ENCODE results near the gene RASSF7.

RASSF7 gene

DNA sequence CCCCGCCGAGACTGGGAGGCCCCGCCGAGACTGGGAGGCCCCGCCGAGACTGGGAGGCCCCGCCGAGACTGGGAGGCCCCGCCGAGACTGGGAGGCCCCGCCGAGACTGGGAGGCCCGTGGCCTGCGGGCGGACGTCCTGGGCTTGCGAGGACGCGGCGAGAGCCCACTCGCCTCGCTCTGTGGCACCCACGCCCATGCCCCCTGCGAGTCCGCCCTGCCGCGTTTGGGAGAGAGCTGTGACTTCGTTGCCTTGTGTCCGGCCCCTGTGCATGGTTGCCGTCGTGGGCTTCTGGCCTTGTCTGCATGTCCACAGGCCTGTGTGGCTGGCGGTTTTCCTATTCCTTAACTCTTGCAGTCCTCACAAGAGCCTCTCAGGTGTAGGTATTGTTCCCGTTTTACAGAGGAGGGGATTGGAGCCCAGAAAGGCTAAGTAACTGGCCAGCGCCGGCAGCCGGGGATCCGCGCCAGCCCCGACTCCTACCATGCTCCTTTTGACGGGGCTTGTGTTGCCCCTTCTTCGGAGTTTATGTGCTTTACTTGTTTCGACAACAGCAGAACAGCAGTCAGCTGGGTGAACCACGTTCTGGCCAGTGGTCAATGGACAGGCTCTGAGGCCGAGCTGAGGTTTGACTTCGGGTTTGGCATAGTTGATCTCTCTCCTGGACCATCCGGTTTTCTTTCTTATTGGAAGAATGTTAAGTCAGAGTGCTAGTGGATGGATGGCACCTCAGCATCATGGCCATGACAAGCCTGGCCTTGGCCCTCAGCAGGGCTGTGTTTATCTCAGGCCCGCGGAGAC, 16.2 kb downstream of the RASSF7 start:
- Mint-ChIP-seq H3K4me3 (peak overlapping the region; percentile 92), H3K27me3 (peaks cover 10% of the 10 kb centered on the region), H3K9me3 (no peaks in the 10 kb centered on the region), H3K27ac (peak overlapping the region; percentile 90), H3K36me3 (ENCODE audit: low read depth) (peaks cover 14% of the 10 kb centered on the region), H3K4me1 (peaks cover 46% of the 10 kb centered on the region)
- DNase-seq, result no peak
- ATAC-seq, result no peak

DNA sequence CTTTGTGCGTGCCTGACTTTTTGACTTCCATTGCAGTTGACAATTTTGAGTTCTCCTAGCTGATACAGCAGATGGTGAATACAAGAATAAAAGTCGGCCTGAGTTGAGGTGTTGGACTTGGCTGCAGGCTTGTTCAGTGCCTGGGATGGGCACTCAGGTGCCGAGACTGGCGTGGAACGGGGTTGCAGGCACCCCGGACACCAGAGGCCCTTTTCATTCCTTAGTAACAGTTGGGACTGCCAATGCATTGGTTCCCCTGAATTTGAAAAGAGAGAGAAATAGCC, 16.8 kb downstream of the RASSF7 start:
- Mint-ChIP-seq H3K4me1 (peaks cover 46% of the 10 kb centered on the region), H3K36me3 (ENCODE audit: low read depth) (peaks cover 14% of the 10 kb centered on the region), H3K9me3 (no peaks in the 10 kb centered on the region), H3K27ac (peak overlapping the region; percentile 90), H3K27me3 (peaks cover 10% of the 10 kb centered on the region), H3K4me3 (peak overlapping the region; percentile 92)
- ATAC-seq (no peak), DNase-seq (no peak)

DNA sequence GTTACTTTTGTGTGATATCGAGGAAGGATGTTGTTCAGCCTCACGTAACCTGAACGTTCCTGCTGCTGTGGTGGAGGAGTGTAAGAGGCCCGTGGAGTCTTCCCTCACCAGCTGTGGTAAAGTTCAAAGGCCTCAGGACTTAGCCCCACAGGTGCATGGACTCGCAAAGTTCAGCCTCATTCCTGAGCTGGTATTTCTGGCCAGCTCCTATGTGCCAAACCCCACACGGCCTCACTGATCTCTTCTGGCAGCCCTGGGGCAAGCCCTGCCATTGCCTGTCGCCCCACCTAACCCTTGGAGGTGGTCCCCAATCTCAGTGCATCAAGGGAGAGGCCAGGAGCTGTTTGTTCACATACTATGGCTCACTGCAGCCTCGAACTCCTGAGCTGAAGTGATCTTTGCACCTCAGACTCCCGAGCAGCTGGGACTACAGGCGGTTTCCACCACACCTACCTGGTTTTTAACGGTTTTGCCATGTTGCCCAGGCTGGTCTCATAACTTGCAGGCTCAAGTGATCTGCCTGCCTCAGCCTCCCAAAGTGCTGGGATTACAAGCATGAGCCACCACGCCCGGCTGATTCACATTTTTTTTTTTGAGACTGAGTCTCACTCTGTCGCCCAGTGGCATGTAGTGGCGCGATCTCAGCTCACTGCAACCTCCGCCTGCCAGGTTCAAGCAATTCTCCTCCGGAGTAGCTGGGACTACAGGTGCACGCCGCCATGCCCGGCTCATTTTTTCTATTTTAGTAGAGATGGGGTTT, 17.7 kb downstream of the RASSF7 start:
- ATAC-seq (no peak), DNase-seq (no peak)
- H3K27me3 Mint-ChIP-seq, result peaks cover 10% of the 10 kb centered on the region
- H3K4me3 Mint-ChIP-seq, result peak overlapping the region; percentile 92
- H3K27ac Mint-ChIP-seq, result no peak overlapping the region
- peaks cover 46% of the 10 kb centered on the region for H3K4me1 Mint-ChIP-seq
- H3K9me3 Mint-ChIP-seq, result no peaks in the 10 kb centered on the region
- H3K36me3 Mint-ChIP-seq (ENCODE audit: low read depth), result peaks cover 14% of the 10 kb centered on the region

DNA sequence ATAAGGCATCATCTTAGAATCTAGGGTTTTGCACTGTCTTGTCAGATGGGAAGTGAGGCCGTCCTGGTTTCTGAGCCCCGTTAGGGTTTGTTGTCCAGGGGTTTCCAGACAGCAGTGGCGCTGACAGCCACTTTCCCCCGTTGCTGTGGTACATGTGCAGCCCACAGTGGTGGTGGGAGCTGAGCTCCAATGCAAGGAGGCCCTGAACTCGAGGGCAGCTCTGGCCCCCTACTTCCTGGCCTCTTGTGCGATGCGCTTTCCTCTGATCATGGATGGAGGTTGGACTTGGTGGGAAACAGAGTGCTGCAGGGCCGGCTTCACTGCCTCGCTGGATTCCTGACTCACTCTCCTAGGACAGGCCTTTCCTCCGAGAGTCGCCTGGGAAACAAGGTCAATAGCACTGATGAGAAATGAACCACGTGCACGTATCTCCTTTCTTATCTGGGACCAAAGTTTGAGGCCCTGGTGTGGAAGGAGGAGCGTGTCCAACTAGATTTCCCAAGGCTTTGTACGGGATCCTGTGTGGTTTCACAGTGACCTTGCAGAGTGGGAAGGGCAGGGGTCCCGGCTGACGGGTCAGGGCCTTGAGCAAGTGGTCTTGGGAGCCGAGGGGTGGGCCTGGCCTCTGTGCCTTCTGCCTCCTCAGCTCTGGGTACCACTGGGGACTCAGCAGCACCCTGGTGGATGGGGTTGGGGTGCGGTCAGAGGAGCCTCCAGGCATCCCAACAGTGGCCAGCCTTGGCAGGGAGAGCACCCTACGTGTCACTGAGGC, 19.2 kb downstream of the RASSF7 start:
- H3K4me3 Mint-ChIP-seq, result no peak overlapping the region
- no peak for ATAC-seq
- no peak overlapping the region for H3K27ac Mint-ChIP-seq
- no peak for DNase-seq
- H3K27me3 Mint-ChIP-seq, result peaks cover 2% of the 10 kb centered on the region
- H3K36me3 Mint-ChIP-seq (ENCODE audit: low read depth), result peaks cover 20% of the 10 kb centered on the region
- H3K9me3 Mint-ChIP-seq, result no peaks in the 10 kb centered on the region
- H3K4me1 Mint-ChIP-seq, result peaks cover 38% of the 10 kb centered on the region

DNA sequence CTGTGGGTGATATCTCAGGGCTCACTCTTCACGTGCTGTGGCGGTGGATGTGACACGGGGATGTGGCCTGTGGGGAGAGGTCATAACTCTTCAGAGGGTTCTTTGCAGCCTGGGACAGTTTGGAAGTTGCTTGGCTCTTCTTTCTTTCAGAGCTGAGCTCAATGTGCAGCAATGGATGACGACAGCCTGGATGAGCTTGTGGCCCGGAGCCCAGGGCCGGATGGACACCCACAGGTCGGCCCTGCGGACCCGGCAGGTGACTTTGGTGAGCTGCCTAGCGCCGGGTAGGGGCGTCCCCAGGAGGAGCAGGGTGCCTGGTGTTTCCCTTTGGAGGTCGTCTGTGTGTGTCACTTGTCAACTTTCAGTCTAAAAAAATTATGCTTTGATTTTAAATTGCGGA, 20.6 kb downstream of the RASSF7 start:
- Mint-ChIP-seq H3K36me3 (ENCODE audit: low read depth) (peaks cover 24% of the 10 kb centered on the region), H3K27ac (no peak overlapping the region), H3K4me1 (peaks cover 40% of the 10 kb centered on the region), H3K9me3 (no peaks in the 10 kb centered on the region), H3K27me3 (no peaks in the 10 kb centered on the region), H3K4me3 (no peak overlapping the region)
- ATAC-seq (no peak), DNase-seq (no peak)

DNA sequence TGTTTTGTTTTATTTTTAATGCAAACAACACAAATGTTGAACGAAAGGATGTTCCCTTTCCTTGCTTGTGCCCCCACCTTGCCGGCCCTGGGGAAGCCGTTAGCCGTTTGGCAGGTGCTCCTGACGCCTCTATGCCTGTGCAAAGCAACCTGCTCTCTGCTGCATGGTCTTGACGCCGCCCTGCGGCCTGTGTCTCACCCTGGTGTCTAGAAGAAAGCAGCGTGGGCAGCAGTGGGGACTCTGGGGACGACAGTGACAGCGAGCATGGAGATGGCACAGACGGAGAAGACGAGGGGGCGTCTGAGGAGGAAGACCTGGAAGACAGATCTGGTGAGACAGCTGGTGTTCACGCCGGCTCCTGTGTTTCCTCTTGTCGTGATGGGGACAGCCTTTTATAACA, 21.0 kb downstream of the RASSF7 start:
- H3K36me3 Mint-ChIP-seq (ENCODE audit: low read depth), result peaks cover 25% of the 10 kb centered on the region
- ATAC-seq (no peak), DNase-seq (no peak)
- H3K27ac Mint-ChIP-seq, result no peak overlapping the region
- H3K27me3 Mint-ChIP-seq, result no peaks in the 10 kb centered on the region
- H3K4me3 Mint-ChIP-seq, result no peak overlapping the region
- no peaks in the 10 kb centered on the region for H3K9me3 Mint-ChIP-seq
- peaks cover 43% of the 10 kb centered on the region for H3K4me1 Mint-ChIP-seq

DNA sequence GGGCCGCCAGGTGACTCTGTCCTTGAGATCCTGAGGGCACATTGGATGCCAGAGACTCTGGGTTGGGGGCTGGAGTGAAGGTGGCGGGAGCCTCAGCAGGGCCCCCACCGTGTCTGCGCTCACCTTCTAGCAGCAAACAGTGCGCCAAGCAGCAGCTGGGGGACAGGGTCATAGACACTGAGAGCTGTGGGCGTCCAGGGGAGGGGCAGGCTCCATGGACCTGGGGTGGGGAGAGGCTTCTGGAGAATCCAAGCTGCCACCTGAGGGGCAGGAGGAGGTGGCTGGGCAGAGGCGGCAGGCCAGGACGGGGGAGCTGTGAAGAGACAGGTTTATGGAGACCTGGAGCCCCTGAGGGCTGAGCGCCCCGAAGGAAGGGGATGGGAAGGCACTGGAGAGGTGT, 23.5 kb downstream of the RASSF7 start:
- Mint-ChIP-seq H3K27ac (no peak overlapping the region), H3K9me3 (no peaks in the 10 kb centered on the region), H3K27me3 (no peaks in the 10 kb centered on the region), H3K4me1 (peaks cover 41% of the 10 kb centered on the region), H3K36me3 (ENCODE audit: low read depth) (peaks cover 25% of the 10 kb centered on the region), H3K4me3 (no peak overlapping the region)
- ATAC-seq (no peak), DNase-seq (no peak)

DNA sequence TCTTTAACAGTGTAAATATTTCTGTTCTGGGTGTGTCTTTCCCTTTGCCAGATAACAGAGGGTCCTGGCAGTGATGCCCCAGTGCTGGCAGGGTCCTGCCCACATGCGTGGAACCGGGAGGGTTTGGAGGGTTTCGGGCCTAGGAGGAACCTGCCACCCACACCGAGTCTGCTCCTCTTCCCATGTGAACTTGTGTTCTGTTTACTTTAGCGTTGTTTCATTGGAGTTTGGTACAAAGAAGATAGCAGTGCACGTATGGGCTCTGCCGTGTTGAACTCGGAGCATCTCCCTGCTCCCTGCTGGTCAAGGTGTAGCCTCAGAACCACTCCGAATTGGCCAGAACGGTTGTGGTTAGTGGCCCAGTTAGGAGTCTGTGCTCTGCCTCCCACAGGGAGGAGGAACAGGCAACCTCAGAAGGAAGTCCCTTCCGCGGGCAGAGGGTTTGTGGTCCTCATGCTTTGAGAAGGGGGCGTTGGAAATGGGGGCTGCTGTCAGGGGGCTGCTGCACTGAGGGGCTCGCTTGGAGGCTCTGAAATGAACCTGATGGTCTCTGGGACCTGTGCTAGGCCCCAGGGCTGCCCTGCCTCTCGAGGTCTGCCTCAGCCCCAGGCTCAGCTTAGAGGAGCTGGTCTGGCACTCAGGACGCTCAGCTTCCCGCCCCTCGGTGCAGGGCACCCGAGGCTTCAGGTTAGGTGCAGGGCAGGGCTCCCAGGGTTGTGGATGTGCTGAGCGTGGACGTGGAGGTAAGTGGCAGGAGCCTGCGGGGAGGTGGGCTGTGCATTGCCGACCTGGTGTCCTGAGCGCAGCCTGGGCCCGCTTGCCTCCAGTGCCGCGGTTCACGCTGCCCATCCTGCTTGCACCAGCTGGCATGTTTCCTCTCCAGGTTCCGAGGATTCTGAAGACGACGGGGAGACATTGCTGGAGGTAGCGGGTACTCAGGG, 25.9 kb downstream of the RASSF7 start:
- Mint-ChIP-seq H3K9me3 (no peaks in the 10 kb centered on the region), H3K36me3 (ENCODE audit: low read depth) (peaks cover 37% of the 10 kb centered on the region), H3K27ac (peak overlapping the region; percentile 74), H3K27me3 (no peaks in the 10 kb centered on the region), H3K4me3 (no peak overlapping the region), H3K4me1 (peaks cover 26% of the 10 kb centered on the region)
- ATAC-seq (no peak), DNase-seq (no peak)

DNA sequence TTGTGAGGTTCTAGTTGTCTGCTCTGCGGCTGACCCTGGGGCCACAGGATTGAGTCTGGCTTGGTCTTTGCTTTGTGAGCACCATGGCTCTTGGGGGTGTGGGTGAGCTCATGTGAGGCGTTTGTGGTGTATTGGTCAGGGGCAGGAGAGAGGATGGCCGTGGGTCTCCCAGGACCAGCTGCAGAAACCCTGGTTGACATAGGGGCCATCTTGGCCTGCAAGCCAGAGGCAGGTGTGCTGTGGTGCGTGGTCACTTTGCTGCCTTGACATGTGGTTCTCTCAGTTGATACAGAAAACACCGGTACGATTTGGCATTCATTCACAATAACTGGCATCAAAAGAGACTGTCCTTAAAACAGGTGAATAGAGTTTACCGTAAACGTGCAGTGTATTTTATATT, 26.8 kb downstream of the RASSF7 start:
- ATAC-seq, result peak; percentile 6
- Mint-ChIP-seq H3K4me1 (peaks cover 26% of the 10 kb centered on the region), H3K27me3 (no peaks in the 10 kb centered on the region), H3K27ac (peak overlapping the region; percentile 92), H3K36me3 (ENCODE audit: low read depth) (peaks cover 39% of the 10 kb centered on the region), H3K4me3 (peak overlapping the region; percentile 61), H3K9me3 (no peaks in the 10 kb centered on the region)
- no peak for DNase-seq

DNA sequence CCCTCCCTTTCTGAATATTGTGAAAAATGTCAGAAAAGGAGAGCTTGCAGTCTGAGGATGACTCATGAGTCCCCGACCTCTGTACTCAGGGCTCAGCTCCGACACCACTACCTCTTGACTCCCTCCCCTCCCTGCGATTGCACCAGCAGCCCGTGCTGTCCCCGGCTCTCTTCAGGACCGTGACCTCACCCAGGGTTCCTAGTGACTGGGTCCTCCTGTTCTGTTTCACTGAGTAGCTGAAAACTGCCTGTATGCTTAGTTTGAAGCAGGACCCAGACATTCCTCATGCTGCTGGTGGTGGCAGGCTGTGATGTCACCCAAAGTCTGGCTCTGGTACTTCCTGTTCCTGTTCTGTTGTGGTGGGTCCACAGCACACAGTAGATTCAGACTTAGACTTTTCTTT, 27.2 kb downstream of the RASSF7 start:
- H3K9me3 Mint-ChIP-seq, result no peaks in the 10 kb centered on the region
- ATAC-seq, result peak; percentile 100
- peak; percentile 65 for DNase-seq
- peaks cover 26% of the 10 kb centered on the region for H3K4me1 Mint-ChIP-seq
- peak overlapping the region; percentile 61 for H3K4me3 Mint-ChIP-seq
- peaks cover 39% of the 10 kb centered on the region for H3K36me3 Mint-ChIP-seq (ENCODE audit: low read depth)
- H3K27me3 Mint-ChIP-seq, result no peaks in the 10 kb centered on the region
- H3K27ac Mint-ChIP-seq, result peak overlapping the region; percentile 92

DNA sequence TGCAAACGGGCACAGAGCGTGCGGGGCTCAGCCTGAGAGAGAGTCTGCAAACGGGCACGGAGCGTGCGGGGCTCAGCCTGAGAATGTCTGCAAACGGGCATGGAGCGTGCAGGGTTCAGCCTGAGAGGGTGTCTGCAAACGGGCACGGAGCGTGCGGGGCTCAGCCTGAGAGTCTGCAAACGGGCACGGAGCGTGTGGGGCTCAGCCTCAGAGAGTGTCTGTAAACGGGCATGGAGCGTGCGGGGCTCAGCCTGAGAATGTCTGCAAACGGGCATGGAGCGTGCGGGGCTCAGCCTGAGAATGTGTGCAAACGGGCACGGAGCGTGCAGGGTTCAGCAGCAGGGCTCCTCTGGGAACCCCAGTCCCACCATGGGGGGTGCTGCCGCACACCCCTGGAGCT, 29.0 kb downstream of the RASSF7 start:
- Mint-ChIP-seq H3K4me3 (no peak overlapping the region), H3K27me3 (no peaks in the 10 kb centered on the region), H3K9me3 (no peaks in the 10 kb centered on the region), H3K27ac (no peak overlapping the region), H3K4me1 (peaks cover 29% of the 10 kb centered on the region), H3K36me3 (ENCODE audit: low read depth) (peaks cover 41% of the 10 kb centered on the region)
- ATAC-seq (no peak), DNase-seq (no peak)

DNA sequence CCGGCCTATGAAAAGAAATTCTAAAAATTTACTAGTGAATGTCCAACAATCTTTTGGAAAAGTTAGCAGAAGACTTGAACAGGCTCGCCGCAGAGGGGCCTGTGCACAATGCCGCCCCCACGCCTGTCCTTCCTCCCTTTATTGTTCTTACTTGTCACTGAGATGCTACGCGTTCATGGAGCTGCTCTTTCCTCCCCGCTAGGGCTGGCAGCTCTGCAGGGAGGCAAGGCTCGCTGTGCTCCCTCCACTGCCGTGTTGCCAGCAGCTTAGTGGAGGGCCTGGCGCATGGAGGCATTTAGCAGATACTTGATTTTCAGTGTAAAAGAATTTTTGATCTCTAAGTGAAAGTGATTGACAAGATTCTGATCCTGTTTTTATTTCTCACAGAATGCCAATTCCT, 30.2 kb downstream of the RASSF7 start:
- Mint-ChIP-seq H3K4me3 (no peak overlapping the region), H3K9me3 (no peaks in the 10 kb centered on the region), H3K27ac (no peak overlapping the region), H3K36me3 (ENCODE audit: low read depth) (peaks cover 45% of the 10 kb centered on the region), H3K4me1 (peaks cover 29% of the 10 kb centered on the region), H3K27me3 (no peaks in the 10 kb centered on the region)
- no peak for DNase-seq
- no peak for ATAC-seq

DNA sequence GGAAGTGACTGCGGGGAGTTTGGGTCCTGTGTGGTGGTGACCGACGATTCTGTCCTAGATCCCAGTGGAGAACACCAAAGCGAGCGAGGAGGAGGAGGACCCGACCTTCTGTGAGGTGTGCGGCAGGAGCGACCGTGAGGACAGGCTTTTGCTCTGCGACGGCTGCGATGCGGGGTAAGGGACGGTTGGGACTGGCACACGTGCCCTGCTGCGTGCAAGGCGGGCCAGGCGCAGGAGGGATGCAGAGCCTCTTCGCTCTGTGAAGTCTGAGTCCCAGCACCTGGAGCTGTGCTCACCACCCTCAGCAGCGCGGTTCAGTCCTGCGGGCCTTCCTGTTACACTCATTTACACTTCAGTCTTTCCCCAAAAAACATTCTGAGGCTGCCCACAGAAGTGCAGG, 31.7 kb downstream of the RASSF7 start:
- Mint-ChIP-seq H3K4me3 (no peak overlapping the region), H3K27ac (no peak overlapping the region), H3K36me3 (ENCODE audit: low read depth) (peaks cover 49% of the 10 kb centered on the region), H3K4me1 (peaks cover 23% of the 10 kb centered on the region), H3K27me3 (no peaks in the 10 kb centered on the region), H3K9me3 (no peaks in the 10 kb centered on the region)
- DNase-seq, result no peak
- no peak for ATAC-seq

DNA sequence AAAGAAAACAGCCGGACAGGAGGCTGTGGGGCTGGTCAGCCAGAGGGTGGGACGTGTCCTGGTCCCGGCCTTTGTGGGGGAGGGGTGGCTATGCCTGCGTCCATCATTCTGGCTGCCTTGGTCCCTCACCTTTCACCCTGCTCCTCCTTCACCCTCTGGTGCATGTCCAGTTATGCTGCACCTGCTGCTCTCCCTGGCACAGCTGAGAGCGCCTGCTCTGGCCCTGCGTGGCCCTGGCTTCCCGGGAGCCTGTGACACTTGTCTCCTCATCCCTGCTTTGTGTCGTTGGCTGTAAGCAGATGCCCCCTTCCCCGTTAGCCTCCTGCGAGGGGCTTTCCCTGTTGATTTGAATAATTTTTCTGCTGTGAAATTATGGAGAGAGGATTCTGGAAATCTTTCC, 32.1 kb downstream of the RASSF7 start:
- no peak for ATAC-seq
- Mint-ChIP-seq H3K9me3 (no peaks in the 10 kb centered on the region), H3K4me1 (peaks cover 19% of the 10 kb centered on the region), H3K27me3 (no peaks in the 10 kb centered on the region), H3K27ac (no peak overlapping the region), H3K4me3 (no peak overlapping the region), H3K36me3 (ENCODE audit: low read depth) (peaks cover 48% of the 10 kb centered on the region)
- DNase-seq, result no peak
